Lower leg skin (tissue), 3 donors: ENCODE results near the gene SLC35F3.

Source experiments
- POLR2A ChIP-seq, 2 donors: fragments of 450-650 bp; IDR thresholded peaks; one replicate each; pipeline ENCODE4 v1.6.1; 2016 to 2017; ENCODE audit warnings: antibody characterized with exemption in 2 of 2, mild to moderate bottlenecking in 1 of 2, moderate library complexity in 1 of 2
- TF ChIP-seq, protein P1 (sequence below), 3 donors: fragments of 450-650 bp; IDR thresholded peaks; one replicate each; pipeline ENCODE4 v1.5.1; 2016; ENCODE audit warnings: antibody characterized with exemption in 3 of 3, mild to moderate bottlenecking in 3 of 3, moderate library complexity in 2 of 3

DNA sequence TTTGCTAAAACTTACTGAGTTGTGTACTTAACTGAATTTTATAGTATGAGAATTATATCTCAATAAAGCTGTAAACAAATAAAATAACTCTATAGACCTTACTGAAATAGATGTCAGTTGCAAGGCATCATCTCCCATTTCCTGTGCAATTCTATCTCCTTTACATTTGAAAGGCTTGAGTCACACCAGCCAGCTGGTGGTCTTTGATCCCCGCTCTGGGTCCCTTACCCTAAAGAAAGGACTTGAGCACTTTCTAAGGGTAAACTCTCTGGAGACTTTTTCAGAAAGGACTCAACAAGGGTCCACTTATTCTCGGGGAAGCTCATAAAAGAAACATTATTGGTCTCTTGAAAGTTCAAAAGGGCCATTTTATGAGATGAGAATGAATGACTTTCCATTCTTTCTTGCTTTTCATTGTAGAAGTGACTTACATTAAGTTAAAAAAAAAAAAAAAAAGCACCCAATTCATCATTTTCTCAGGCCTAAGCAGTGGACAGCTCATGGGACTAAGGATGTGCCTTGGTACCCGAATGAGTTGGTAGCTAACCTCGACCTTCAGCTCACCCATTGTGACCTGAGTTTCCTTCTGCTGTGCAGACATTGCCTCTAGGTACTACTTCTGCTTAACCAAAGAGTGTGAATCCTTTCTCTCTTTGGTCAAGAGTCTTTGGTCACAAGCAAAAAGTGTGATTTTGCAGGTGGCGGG is 321.8 kb downstream of the SLC35F3 start:
- no peak for TF ChIP-seq POLR2A (IDR thresholded peaks at IDR 0.05)
- TF ChIP-seq, protein P1, sequence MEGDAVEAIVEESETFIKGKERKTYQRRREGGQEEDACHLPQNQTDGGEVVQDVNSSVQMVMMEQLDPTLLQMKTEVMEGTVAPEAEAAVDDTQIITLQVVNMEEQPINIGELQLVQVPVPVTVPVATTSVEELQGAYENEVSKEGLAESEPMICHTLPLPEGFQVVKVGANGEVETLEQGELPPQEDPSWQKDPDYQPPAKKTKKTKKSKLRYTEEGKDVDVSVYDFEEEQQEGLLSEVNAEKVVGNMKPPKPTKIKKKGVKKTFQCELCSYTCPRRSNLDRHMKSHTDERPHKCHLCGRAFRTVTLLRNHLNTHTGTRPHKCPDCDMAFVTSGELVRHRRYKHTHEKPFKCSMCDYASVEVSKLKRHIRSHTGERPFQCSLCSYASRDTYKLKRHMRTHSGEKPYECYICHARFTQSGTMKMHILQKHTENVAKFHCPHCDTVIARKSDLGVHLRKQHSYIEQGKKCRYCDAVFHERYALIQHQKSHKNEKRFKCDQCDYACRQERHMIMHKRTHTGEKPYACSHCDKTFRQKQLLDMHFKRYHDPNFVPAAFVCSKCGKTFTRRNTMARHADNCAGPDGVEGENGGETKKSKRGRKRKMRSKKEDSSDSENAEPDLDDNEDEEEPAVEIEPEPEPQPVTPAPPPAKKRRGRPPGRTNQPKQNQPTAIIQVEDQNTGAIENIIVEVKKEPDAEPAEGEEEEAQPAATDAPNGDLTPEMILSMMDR (IDR thresholded peaks at IDR 0.05), result no peak
